AG09309 (cell line): ENCODE measurements around the gene SPO11.

ENCODE experiments used
- DNase-seq: peaks from one replicate; pipeline ENCODE4 v3.0.0-alpha.2; 2010; ENCODE audit warnings: low read depth
- H3K4me3 ChIP-seq: 2 replicates; pipeline ENCODE4 v1.5.1; 2011; ENCODE audit warnings: mild to moderate bottlenecking, low read depth, low read length, moderate library complexity; ENCODE audit not compliant: control insufficient read depth
- TF ChIP-seq, protein P1 (sequence below): IDR thresholded peaks from 2 replicates; pipeline ENCODE4 v1.5.1; 2011; ENCODE audit warnings: mild to moderate bottlenecking, low read depth, low read length, inconsistent platforms; ENCODE audit not compliant: insufficient read depth, control insufficient read depth; ENCODE audit errors: missing control alignments

SPO11 gene

DNA sequence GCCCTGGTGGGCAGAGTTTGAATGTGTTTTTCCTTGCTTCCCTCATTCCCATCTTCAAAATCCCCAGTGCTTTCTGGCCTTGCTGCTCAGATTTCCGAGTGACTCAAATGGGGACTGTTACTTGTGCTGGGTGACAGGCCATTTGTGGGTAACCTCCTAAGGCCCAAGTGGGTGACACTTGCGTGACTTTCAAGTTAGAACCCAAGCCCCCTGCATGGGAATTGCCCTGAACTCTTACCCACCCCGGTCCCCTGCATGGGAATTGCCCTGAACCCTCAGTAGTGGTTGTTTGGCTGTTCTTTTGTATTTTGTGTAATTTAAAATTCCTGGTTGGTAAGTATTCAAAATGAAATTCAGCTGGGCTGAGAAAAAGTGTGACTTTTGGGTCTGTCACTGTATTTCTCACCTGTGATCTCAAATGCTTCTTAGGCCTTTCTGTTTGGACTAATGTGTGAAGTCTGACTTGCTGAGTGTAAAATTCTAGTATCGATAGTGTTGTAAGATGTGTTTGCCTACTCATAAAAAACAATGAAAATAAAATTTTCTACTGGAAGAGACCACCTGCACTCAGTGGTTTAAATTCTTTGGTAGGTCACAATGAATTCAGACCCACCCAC, 49.2 kb downstream of the SPO11 start:
- DNase-seq: no peak
- H3K4me3 ChIP-seq: no peak overlapping the region
- TF ChIP-seq, protein P1, sequence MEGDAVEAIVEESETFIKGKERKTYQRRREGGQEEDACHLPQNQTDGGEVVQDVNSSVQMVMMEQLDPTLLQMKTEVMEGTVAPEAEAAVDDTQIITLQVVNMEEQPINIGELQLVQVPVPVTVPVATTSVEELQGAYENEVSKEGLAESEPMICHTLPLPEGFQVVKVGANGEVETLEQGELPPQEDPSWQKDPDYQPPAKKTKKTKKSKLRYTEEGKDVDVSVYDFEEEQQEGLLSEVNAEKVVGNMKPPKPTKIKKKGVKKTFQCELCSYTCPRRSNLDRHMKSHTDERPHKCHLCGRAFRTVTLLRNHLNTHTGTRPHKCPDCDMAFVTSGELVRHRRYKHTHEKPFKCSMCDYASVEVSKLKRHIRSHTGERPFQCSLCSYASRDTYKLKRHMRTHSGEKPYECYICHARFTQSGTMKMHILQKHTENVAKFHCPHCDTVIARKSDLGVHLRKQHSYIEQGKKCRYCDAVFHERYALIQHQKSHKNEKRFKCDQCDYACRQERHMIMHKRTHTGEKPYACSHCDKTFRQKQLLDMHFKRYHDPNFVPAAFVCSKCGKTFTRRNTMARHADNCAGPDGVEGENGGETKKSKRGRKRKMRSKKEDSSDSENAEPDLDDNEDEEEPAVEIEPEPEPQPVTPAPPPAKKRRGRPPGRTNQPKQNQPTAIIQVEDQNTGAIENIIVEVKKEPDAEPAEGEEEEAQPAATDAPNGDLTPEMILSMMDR: no peak

DNA sequence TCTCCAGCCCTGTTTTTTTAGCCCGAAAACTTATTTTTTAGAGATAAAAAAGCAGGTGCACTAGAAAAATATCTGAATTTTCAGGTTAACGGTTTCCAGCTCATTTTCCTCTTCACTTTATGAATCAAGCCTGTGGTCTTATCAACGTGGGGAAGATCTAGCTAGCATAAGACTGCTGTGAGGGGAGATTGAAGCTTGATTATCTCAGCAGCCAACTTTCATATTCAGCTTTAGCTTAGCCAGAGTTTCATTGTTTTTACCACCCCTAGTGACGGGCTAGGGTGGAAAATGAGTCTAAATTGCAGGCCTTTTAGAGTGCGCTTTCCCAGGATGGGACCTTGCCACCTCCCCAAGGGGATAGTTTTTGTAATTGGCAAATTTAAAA, 49.7 kb downstream of the SPO11 start:
- H3K4me3 ChIP-seq: no peak overlapping the region
- DNase-seq: no peak
- TF ChIP-seq, protein P1: no peak

GRCh38 chr20:57380081-57380750, 50.6 kb downstream of the SPO11 start:
- TF ChIP-seq, protein P1: no peak
- H3K4me3 ChIP-seq: no peak overlapping the region
- no peak for DNase-seq

DNA sequence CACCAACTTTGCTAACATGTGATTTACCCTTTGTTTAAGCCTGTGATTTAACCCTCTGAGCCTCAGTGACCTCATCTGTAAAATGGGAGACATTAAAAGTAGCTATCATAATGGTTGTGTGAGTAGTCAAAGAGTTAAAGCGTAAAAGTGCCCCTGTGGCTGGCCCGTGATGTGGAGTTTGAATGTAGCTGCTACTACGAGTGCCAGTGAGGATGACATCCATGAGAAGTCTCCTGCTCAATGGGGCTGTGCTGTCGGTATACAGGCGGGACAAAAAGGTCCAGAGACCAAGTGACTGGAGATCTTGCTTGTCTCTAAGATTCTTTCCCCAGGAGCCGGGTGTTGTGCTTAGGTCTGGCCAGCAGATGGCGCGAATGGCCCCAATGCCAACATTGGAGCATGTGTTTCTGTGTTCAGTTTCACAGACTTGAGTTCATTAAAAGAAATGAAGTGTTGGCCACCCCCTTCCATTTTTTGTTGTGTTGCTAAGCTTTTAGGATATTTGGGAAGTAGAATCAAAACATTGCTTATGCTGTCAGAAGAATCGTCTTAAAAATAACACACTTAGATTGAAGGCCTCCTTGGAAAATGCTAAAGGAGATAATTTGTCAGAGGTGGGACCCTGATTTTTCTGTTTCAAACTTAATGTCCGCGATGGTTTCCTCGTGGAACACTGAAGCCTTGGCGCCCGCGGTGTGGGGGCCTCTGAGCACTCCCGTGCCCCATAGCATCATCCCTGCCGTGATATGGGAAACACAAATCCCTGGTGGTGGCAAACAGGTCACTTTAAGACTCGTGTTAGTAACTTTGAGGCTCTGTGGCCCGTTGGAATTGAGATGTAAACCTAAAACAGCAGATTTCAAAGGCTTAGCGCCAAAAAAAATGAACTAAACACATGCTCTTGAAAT, 52.2 kb downstream of the SPO11 start:
- DNase-seq: peak; percentile 31
- TF ChIP-seq, protein P1: peak; percentile 96
- H3K4me3 ChIP-seq: no peak overlapping the region

GRCh38 chr20:57382516-57382915, 52.9 kb downstream of the SPO11 start:
- no peak for DNase-seq
- TF ChIP-seq, protein P1: no peak
- no peak overlapping the region for H3K4me3 ChIP-seq

GRCh38 chr20:57383447-57384347, 54.1 kb downstream of the SPO11 start:
- DNase-seq: no peak
- H3K4me3 ChIP-seq: no peak overlapping the region
- TF ChIP-seq, protein P1: no peak
